RWPE1 (cell line): ENCODE data around the gene SUGCT.

Experiments
- CTCF ChIA-PET: fragments of 350-600 bp; sonication (Branson Sonifier 250); formaldehyde crosslinking; extraction: SDS; loops from one replicate; lab custom pipeline; 2021; lab: Yijun Ruan, JAX
- POLR2A ChIA-PET: fragments of 400-600 bp; formaldehyde crosslinking; extraction: SDS; loops from one replicate; lab custom pipeline; 2020; ENCODE audit warnings: antibody characterized with exemption; ENCODE audit not compliant: low non-redundant PET; lab: Yijun Ruan, JAX
- DNase-seq: peaks from one replicate; pipeline ENCODE4 v3.0.0; 2012; ENCODE audit warnings: low spot score
- H3K27ac ChIP-seq: fragments of 450-650 bp; 2 replicates; pipeline ENCODE4 v1.5.1; 2017
- CTCF ChIP-seq: fragments of 450-650 bp; conservative IDR thresholded peaks from 2 replicates; pipeline ENCODE4 v1.5.1; 2017; ENCODE audit warnings: low read depth, mild to moderate bottlenecking

The SUGCT gene

DNA sequence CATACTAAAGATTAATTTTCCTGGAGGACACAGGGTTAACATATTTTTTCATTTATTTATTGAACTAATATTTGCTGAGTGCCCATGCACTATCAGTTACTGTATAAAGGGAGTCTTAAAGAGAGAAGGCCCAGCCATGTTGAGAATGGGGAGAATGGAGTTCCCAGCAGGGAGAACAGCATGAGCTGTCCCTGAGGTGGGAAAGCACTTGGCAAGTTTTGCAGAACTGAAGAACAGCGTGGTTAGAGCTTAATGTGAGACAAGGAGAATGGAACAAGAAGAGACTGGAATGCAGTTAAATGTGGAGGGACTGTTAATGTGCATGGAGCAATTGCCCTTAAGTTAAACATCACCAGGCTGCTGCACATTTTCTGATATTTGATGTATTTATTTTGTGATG, 435.4 kb downstream of the SUGCT start:
- H3K27ac ChIP-seq: no peak overlapping the region
- ChIA-PET POLR2A (no interaction called here), CTCF (no interaction called here)
- TF ChIP-seq CTCF: no peak
- no peak for DNase-seq

- TF ChIP-seq CTCF: no peak
Measured at GRCh38 chr7:40571796-40572195, 437.0 kb downstream of the SUGCT start.

GRCh38 chr7:40572810-40573465, 438.1 kb downstream of the SUGCT start:
- no peak overlapping the region for H3K27ac ChIP-seq
- CTCF ChIA-PET: no interaction called here
- TF ChIP-seq CTCF: no peak
- no peak for DNase-seq
- POLR2A ChIA-PET: no interaction called here

More at GRCh38 chr7:40571796-40572195, 437.0 kb downstream of the SUGCT start:
- ChIA-PET CTCF (interaction anchor here (0.6 kb wide), 1 partner anchor 239 kb away, joined by 6 read pairs; no protein-coding TSS in a partner anchor), POLR2A (no interaction called here)
- H3K27ac ChIP-seq: no peak overlapping the region
- no peak for DNase-seq

- POLR2A ChIA-PET: no interaction called here
- TF ChIP-seq CTCF: no peak
- CTCF ChIA-PET: interaction anchor here (0.6 to 0.9 kb wide), 2 partner anchors 33 to 529 kb away, joined by 3 to 4 read pairs; no protein-coding TSS in a partner anchor
- no peak overlapping the region for H3K27ac ChIP-seq
- DNase-seq: no peak
Measured at GRCh38 chr7:40579401-40579800, 444.6 kb downstream of the SUGCT start.

DNA sequence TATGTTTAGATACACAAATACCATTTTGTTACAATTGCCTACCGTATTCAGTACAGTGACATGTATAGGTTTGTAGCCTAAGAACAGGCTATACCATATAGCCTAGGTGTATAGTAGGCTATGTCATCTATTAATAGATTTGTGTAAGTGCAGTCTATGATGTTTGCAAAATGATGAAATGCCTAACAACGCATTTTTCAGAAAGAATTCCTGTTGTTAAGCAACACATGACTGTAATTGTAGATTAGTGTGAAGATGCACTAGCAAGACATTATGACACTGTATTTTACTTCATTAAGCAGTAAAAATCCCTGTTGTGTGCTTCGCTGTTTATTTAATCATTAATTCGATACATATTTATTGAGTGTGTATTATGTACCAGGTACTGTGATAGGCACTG, 446.0 kb downstream of the SUGCT start:
- no peak for TF ChIP-seq CTCF
- DNase-seq: no peak
- no peak overlapping the region for H3K27ac ChIP-seq
- ChIA-PET POLR2A (no interaction called here), CTCF (no interaction called here)

- H3K27ac ChIP-seq: no peak overlapping the region
- POLR2A ChIA-PET: no interaction called here
- no peak for TF ChIP-seq CTCF
- DNase-seq: no peak
- CTCF ChIA-PET: interaction anchor here (0.7 kb wide), 1 partner anchor 747 kb away, joined by 3 read pairs; no protein-coding TSS in a partner anchor
Measured at GRCh38 chr7:40582539-40582938, 447.7 kb downstream of the SUGCT start.
